ENCODE data around the gene ADAM33.

ADAM33 gene

DNA sequence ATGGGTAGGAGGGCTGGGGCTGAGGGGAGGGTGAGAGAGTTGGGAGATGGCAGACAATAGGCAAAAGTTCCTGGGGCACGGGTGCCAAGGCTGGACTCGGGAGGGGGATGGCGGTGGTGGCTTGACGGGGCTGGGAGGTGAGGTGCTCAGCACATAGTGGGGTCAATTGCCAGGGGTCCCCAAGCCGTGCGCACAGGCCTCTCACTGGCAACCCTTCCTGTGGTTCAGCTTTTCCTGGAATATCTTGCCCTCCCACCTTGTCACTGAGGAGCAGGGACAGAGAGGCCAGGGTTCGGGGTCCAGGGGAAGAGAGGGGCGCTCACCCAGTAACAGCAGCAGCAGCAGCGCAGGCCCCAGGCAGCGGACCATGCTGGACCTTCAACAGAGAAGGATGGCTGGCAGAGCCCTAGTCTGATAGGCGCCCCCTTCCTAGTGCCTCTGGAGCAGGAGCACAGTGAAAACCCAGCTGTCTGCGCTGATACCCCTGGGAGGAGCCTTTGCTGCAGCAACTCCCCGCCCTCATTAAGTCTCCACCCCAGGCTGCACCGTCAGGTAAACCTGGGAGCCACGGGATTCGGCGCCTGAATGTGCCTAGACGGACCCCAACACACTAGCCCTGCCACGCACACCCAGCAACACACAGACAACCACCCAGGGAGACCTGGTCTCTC lies 18.6 kb downstream of the ADAM33 start, which contains the start of gene GFRA4:
Gene GFRA4, minus strand, starts transcription at position 369 of the 671 bp plus-strand sequence. Its CDS starts 0 bp downstream, at position 369.
- TF ChIP-seq, protein P1, sequence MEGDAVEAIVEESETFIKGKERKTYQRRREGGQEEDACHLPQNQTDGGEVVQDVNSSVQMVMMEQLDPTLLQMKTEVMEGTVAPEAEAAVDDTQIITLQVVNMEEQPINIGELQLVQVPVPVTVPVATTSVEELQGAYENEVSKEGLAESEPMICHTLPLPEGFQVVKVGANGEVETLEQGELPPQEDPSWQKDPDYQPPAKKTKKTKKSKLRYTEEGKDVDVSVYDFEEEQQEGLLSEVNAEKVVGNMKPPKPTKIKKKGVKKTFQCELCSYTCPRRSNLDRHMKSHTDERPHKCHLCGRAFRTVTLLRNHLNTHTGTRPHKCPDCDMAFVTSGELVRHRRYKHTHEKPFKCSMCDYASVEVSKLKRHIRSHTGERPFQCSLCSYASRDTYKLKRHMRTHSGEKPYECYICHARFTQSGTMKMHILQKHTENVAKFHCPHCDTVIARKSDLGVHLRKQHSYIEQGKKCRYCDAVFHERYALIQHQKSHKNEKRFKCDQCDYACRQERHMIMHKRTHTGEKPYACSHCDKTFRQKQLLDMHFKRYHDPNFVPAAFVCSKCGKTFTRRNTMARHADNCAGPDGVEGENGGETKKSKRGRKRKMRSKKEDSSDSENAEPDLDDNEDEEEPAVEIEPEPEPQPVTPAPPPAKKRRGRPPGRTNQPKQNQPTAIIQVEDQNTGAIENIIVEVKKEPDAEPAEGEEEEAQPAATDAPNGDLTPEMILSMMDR (IDR thresholded peaks at IDR 0.05; ENCODE audit: insufficient read depth, low read length, poor library complexity, severe bottlenecking): no peak
- DNase-seq (ENCODE audit: extremely low read depth, insufficient read length): no peak
- H3K27me3 ChIP-seq (replicated peaks; ENCODE audit: control insufficient read depth, insufficient read depth, low read length): peaks cover 2% of the 10 kb centered on the region; the same call in 1 of the 2 replicates

DNA sequence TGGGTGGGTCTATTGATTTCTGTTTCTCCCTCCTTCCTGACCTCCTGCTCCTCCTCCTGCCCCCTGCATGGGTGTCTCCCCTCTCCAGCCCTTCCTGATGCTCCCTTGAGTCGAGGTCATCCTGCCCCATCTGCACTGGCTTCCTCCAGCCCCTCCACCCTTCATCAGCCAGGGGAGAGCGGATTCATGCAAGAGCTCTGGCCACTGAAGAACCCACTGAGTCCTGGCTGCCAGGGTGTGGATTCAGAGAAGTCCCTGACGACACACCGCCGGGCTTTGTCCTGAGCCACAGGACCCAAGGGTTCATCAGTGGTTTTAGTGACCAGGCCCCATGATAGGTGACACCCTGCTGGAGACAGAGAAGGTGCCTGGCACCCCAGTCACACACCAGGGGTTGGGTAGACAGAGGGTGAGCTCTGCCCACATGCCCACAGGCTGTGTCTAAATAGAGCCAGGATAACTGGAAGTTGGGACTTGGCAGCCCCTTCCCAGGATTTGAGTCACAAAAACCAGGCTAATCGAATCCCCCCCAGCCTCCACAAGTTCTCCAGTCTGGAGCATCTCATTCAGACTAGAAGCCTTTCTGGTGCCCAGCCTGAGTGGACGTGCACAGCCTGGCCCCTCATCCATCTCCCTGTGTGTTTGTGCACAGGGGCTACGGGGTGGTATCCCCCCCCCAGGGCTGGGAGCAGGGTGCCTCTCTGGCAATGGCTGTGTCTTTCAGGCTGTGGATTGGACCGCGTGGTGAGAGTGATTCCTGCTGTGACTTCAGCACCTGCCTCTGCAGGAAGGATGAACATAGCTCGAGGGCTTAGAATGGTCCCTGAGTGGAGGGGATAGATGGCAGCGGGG lies 19.8 kb downstream of the ADAM33 start:
- H3K27me3 ChIP-seq (replicated peaks; ENCODE audit: control insufficient read depth, insufficient read depth, low read length): peaks cover 2% of the 10 kb centered on the region; the same call in 1 of the 2 replicates
- TF ChIP-seq, protein P1 (IDR thresholded peaks at IDR 0.05; ENCODE audit: insufficient read depth, low read length, poor library complexity, severe bottlenecking): no peak
- H3K4me3 ChIP-seq (replicated peaks; ENCODE audit: low read depth, low read length): no peak overlapping the region
- DNase-seq (ENCODE audit: extremely low read depth, insufficient read length): no peak
- no peaks in the 10 kb centered on the region for H3K36me3 ChIP-seq (ENCODE audit: control insufficient read depth, insufficient read depth, low read length)

More for the DNA sequence above, 18.6 kb downstream of the ADAM33 start, which contains the start of gene GFRA4:
- no peaks in the 10 kb centered on the region for H3K36me3 ChIP-seq (ENCODE audit: control insufficient read depth, insufficient read depth, low read length)
- H3K4me3 ChIP-seq (replicated peaks; ENCODE audit: low read depth, low read length): no peak within 1 kb of the TSS

DNA sequence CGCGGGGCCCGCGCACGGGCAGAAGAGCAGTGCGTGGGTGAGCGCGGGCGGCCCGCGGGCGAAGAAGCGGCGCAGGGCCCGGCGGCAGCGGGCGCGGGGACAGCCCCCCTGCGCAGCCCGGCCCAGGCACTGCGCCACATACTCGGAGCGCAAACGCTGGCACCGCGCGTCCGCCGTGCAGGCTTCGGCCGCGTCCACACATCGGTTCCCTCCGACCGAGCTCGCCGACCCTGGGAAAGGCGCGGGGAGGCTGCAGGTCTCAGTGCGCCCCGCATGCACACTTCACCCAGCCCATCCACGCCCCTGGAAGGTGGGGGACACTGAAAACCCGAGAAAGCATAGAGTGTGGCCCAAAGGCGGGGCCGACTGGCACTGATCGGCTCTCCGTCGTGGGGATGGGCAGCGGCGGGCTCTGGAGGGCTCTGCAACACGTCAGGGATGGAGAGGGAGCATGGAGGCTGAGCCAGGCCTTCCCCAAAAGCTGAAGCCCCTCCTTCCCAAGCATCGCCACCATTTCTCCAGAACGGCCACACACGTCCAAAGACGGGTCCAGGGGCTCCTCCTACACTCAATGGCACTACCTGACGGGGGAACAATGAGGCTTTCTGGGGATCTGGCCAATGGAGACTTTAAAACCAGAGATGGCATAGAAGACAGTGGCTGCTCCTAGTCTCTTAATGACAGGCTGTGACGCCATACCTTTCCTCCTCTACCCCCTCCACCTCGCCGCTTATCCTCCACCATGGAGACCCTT lies 20.6 kb downstream of the ADAM33 start:
- H3K4me3 ChIP-seq (replicated peaks; ENCODE audit: low read depth, low read length): no peak overlapping the region

DNA sequence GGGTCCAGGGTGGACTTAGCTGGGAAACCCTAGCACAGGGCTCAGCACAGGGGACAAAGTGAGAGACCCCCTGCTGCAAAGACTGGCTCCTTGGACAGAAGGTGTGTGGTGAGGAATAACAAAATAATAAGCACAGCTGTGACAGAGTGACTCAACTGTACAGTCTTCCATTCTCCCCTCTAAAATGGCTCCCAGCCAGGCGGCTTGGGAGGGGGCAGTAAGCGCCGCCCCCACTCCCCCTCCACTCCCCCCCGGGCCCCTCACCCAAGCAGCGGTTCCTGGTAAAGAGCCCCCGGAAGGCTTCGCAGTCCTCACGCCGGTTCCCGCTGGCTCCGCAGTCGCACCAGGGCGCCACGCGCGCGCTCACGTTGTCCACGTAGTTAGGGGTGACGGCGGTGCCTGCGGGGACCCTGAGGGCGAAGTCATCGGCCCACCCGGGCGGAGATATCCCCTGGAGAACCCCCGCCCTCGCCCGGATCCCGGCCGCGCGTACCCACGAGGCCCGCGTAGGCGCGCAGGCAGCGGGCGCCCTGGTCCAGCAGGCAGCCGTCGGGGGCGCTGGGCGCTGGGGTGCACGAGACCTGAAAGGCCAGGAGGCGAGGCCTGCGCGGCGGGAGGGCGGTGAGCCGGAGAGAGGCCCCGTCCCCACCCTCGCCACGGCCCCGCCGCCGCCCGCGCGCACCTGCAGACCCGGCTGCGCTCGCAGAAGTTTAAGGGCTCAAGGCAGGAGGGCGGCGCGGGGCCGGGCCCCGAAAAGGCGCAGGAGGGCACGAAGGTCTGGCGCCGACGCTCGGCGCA lies 21.3 kb downstream of the ADAM33 start:
- no peak for DNase-seq (ENCODE audit: extremely low read depth, insufficient read length)
- no peak overlapping the region for H3K4me3 ChIP-seq (replicated peaks; ENCODE audit: low read depth, low read length)
- H3K36me3 ChIP-seq (ENCODE audit: control insufficient read depth, insufficient read depth, low read length): no peaks in the 10 kb centered on the region
- TF ChIP-seq, protein P1 (IDR thresholded peaks at IDR 0.05; ENCODE audit: insufficient read depth, low read length, poor library complexity, severe bottlenecking): no peak
- peaks cover 2% of the 10 kb centered on the region; the same call in 1 of the 2 replicates for H3K27me3 ChIP-seq (replicated peaks; ENCODE audit: control insufficient read depth, insufficient read depth, low read length)

More for the DNA sequence above, 20.6 kb downstream of the ADAM33 start:
- DNase-seq (ENCODE audit: extremely low read depth, insufficient read length): no peak
- TF ChIP-seq, protein P1 (IDR thresholded peaks at IDR 0.05; ENCODE audit: insufficient read depth, low read length, poor library complexity, severe bottlenecking): no peak
- Histone ChIP-seq H3K36me3 (ENCODE audit: control insufficient read depth, insufficient read depth, low read length) (no peaks in the 10 kb centered on the region), H3K27me3 (replicated peaks; ENCODE audit: control insufficient read depth, insufficient read depth, low read length) (peaks cover 2% of the 10 kb centered on the region; the same call in 1 of the 2 replicates)
